HUES64 (cell line): ENCODE measurements around the gene SEMA5A.

Source experiments
- H3K27ac ChIP-seq: 2 replicates; pipeline ENCODE4 v1.7.0; 2013; ENCODE audit warnings: low read depth, low read length, inconsistent platforms
- H3K27me3 ChIP-seq: 2 replicates; pipeline ENCODE4 v1.6.1; 2013; ENCODE audit warnings: mild to moderate bottlenecking, low read length; ENCODE audit not compliant: insufficient read depth
- H3K36me3 ChIP-seq: 2 replicates; pipeline ENCODE4 v1.6.1; 2013; ENCODE audit warnings: mild to moderate bottlenecking, low read length; ENCODE audit not compliant: insufficient read depth
- H3K4me1 ChIP-seq: 2 replicates; pipeline ENCODE4 v1.6.1; 2013; ENCODE audit warnings: mild to moderate bottlenecking, low read length, moderate library complexity; ENCODE audit not compliant: insufficient read depth
- H3K4me3 ChIP-seq: 2 replicates; pipeline ENCODE4 v1.5.1; 2013; ENCODE audit warnings: mild to moderate bottlenecking, low read length, moderate library complexity
- H3K9ac ChIP-seq: 2 replicates; pipeline ENCODE4 v1.6.1; 2013; ENCODE audit warnings: mild to moderate bottlenecking, low read depth, low read length
- H3K9me3 ChIP-seq: 2 replicates; pipeline ENCODE4 v1.6.1; 2013; ENCODE audit warnings: low read depth, low read length; ENCODE audit not compliant: insufficient read depth
- WGBS: fragments of 150-250, 120-280 bp; methylation state at CpG from one replicate; pipeline ENCODE4 v1.1.7; 2013; ENCODE audit warnings: missing lambda C conversion rate; 5-methylcytosine and 5-hydroxymethylcytosine counted together

Gene SEMA5A

GRCh38 chr5:9533562-9534364 is 12.1 kb downstream of the SEMA5A start:
- H3K27me3 ChIP-seq = no peaks in the 10 kb centered on the region
- no peak overlapping the region for H3K9ac ChIP-seq
- H3K4me1 ChIP-seq = peaks cover 22% of the 10 kb centered on the region
- no peaks in the 10 kb centered on the region for H3K9me3 ChIP-seq
- H3K27ac ChIP-seq = no peak overlapping the region
- no peaks in the 10 kb centered on the region for H3K36me3 ChIP-seq
- WGBS = 94% methylated on average over 7 of the region's 7 CpGs
- H3K4me3 ChIP-seq = no peak overlapping the region

- Histone ChIP-seq H3K36me3 (no peaks in the 10 kb centered on the region), H3K27me3 (no peaks in the 10 kb centered on the region), H3K4me3 (no peak overlapping the region), H3K27ac (no peak overlapping the region), H3K4me1 (peaks cover 22% of the 10 kb centered on the region), H3K9ac (no peak overlapping the region), H3K9me3 (no peaks in the 10 kb centered on the region)
- 85% methylated on average over 3 of the region's 4 CpGs for WGBS
Observed at GRCh38 chr5:9533096-9533495, 12.8 kb downstream of the SEMA5A start.

- no CpG with 5 or more reads among the region's 2 CpGs for WGBS
- H3K4me1 ChIP-seq = peaks cover 18% of the 10 kb centered on the region
- no peak overlapping the region for H3K9ac ChIP-seq
- no peak overlapping the region for H3K27ac ChIP-seq
- no peaks in the 10 kb centered on the region for H3K9me3 ChIP-seq
- no peaks in the 10 kb centered on the region for H3K27me3 ChIP-seq
- no peaks in the 10 kb centered on the region for H3K36me3 ChIP-seq
- H3K4me3 ChIP-seq = no peak overlapping the region
Observed at GRCh38 chr5:9529513-9529912, 16.4 kb downstream of the SEMA5A start.

GRCh38 chr5:9529041-9529480 is 16.8 kb downstream of the SEMA5A start:
- WGBS = 93% methylated on average over 5 of the region's 6 CpGs
- no peak overlapping the region for H3K4me3 ChIP-seq
- H3K9ac ChIP-seq = no peak overlapping the region
- H3K4me1 ChIP-seq = peaks cover 15% of the 10 kb centered on the region
- H3K27me3 ChIP-seq = no peaks in the 10 kb centered on the region
- no peaks in the 10 kb centered on the region for H3K36me3 ChIP-seq
- no peaks in the 10 kb centered on the region for H3K9me3 ChIP-seq
- H3K27ac ChIP-seq = no peak overlapping the region

GRCh38 chr5:9524941-9525340 is 20.9 kb downstream of the SEMA5A start:
- 100% methylated on average over 1 of the region's 1 CpG for WGBS
- Histone ChIP-seq H3K27me3 (no peaks in the 10 kb centered on the region), H3K27ac (no peak overlapping the region), H3K36me3 (no peaks in the 10 kb centered on the region), H3K9ac (no peak overlapping the region), H3K9me3 (no peaks in the 10 kb centered on the region), H3K4me3 (no peak overlapping the region), H3K4me1 (no peaks in the 10 kb centered on the region; the same call in 1 of the 2 replicates)

GRCh38 chr5:9523090-9523823 is 22.6 kb downstream of the SEMA5A start:
- Histone ChIP-seq H3K27ac (no peak overlapping the region), H3K9ac (no peak overlapping the region), H3K36me3 (no peaks in the 10 kb centered on the region), H3K9me3 (no peaks in the 10 kb centered on the region), H3K27me3 (no peaks in the 10 kb centered on the region), H3K4me3 (no peak overlapping the region), H3K4me1 (no peaks in the 10 kb centered on the region; the same call in 1 of the 2 replicates)
- 90% methylated on average over 7 of the region's 7 CpGs for WGBS

GRCh38 chr5:9519537-9519936 is 26.3 kb downstream of the SEMA5A start:
- Histone ChIP-seq H3K9me3 (no peaks in the 10 kb centered on the region), H3K4me3 (no peak overlapping the region), H3K27ac (no peak overlapping the region), H3K36me3 (no peaks in the 10 kb centered on the region), H3K27me3 (no peaks in the 10 kb centered on the region), H3K4me1 (no peaks in the 10 kb centered on the region; the same call in 1 of the 2 replicates), H3K9ac (no peak overlapping the region)
- WGBS = 99% methylated on average over 4 of the region's 4 CpGs

- Histone ChIP-seq H3K27ac (no peak overlapping the region), H3K9me3 (no peaks in the 10 kb centered on the region), H3K4me3 (no peak overlapping the region), H3K9ac (no peak overlapping the region), H3K4me1 (no peaks in the 10 kb centered on the region; the same call in 1 of the 2 replicates), H3K27me3 (no peaks in the 10 kb centered on the region), H3K36me3 (no peaks in the 10 kb centered on the region)
- 70% methylated on average over 5 of the region's 5 CpGs for WGBS
Observed at GRCh38 chr5:9516591-9516990, 29.3 kb downstream of the SEMA5A start.

GRCh38 chr5:9515436-9515835 is 30.4 kb downstream of the SEMA5A start:
- Histone ChIP-seq H3K36me3 (no peaks in the 10 kb centered on the region), H3K27ac (no peak overlapping the region), H3K4me1 (no peaks in the 10 kb centered on the region; the same call in 1 of the 2 replicates), H3K9ac (no peak overlapping the region), H3K4me3 (no peak overlapping the region), H3K9me3 (no peaks in the 10 kb centered on the region), H3K27me3 (no peaks in the 10 kb centered on the region)
- 91% methylated on average over 3 of the region's 3 CpGs for WGBS

- Histone ChIP-seq H3K27ac (no peak overlapping the region), H3K36me3 (no peaks in the 10 kb centered on the region), H3K4me3 (no peak overlapping the region), H3K27me3 (no peaks in the 10 kb centered on the region), H3K9ac (no peak overlapping the region), H3K9me3 (no peaks in the 10 kb centered on the region), H3K4me1 (no peaks in the 10 kb centered on the region; the same call in 1 of the 2 replicates)
- WGBS = 93% methylated on average over 2 of the region's 2 CpGs
Observed at GRCh38 chr5:9514968-9515367, 30.9 kb downstream of the SEMA5A start.

GRCh38 chr5:9513827-9514226 is 32.0 kb downstream of the SEMA5A start:
- Histone ChIP-seq H3K27ac (no peak overlapping the region), H3K9me3 (no peaks in the 10 kb centered on the region), H3K36me3 (no peaks in the 10 kb centered on the region), H3K27me3 (no peaks in the 10 kb centered on the region), H3K9ac (no peak overlapping the region), H3K4me1 (no peaks in the 10 kb centered on the region; the same call in 1 of the 2 replicates), H3K4me3 (no peak overlapping the region)
- 44% methylated on average over 3 of the region's 4 CpGs for WGBS
